ENCODE results near the gene NR1D1. TPM values are rescaled to one million over a fixed set of nuclear protein-coding genes. Genes with fewer than 3 reads are reported as not detected.

Gene NR1D1
- total and polyA plus RNA-seq, 2 of the 13 experiments (the other 11 are each of a cell fraction or from before 2014, with no cell fraction given): 2.1 to 2.7 TPM

DNA sequence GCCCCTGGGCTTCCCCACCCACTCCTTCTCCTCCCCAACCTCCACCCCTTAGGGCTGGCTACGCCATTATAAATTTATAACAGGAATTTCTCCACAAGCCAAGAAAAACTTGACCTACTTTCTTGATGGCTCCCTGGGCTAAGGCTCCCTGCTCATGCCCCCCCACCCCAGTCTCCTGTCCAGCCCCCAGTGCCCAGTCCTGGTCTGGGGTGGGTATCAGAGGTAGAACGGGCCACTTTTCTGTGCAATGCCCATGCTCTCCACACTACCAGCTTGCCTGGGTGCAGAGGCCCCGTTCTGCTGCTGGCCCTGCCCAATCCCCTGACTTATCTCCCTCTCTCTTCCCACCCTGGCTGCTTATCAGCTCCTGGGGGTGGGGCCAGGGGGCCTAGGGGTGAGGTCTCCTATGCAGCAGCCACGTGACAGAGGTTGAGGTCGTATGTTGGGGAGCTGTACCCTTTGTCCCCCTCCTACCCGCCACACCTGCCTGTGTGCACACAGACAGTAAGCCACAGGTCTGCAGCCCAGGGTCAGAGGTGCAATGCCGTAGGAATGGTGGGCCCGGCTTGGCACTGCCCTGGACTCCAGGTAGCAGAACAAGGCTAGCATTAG lies 27.5 kb downstream of the NR1D1 start (continued):
- TF ChIP-seq ZC3H13 (CRISPR knock-in tag; IDR thresholded peaks at IDR 0.05) (0 out of 2 replicates have a peak, but pooled peaks have one; percentile 10), NPAS2 (CRISPR knock-in tag; IDR thresholded peaks at IDR 0.05; ENCODE audit: borderline replicate concordance) (peak; percentile 58; the same call in 1 of the 2 replicates), ARNTL (CRISPR knock-in tag; IDR thresholded peaks at IDR 0.05) (peak; percentile 99), KLF16 (CRISPR knock-in tag; IDR thresholded peaks at IDR 0.05) (no peak), ZNF546 (CRISPR knock-in tag; conservative IDR thresholded peaks at IDR 0.05) (no peak), EEA1 (CRISPR knock-in tag; IDR thresholded peaks at IDR 0.05; ENCODE audit: borderline replicate concordance) (0 out of 2 replicates have a peak, but pooled peaks have one; percentile 70), ZNF296 (CRISPR knock-in tag; conservative IDR thresholded peaks at IDR 0.05) (peak; percentile 48; the same call in 1 of the 2 replicates), DNMT1 (CRISPR knock-in tag; IDR thresholded peaks at IDR 0.05) (no peak), RXRA (CRISPR knock-in tag; IDR thresholded peaks at IDR 0.05) (peak; percentile 32; the same call in 1 of the 2 replicates), ZNF556 (CRISPR knock-in tag; IDR thresholded peaks at IDR 0.05; ENCODE audit: borderline replicate concordance) (no peak), ZBTB21 (CRISPR knock-in tag; IDR thresholded peaks at IDR 0.05) (no peak), ZKSCAN5 (CRISPR knock-in tag; IDR thresholded peaks at IDR 0.05) (no peak), TRIM24 (CRISPR knock-in tag; IDR thresholded peaks at IDR 0.05) (no peak), RARA (CRISPR knock-in tag; IDR thresholded peaks at IDR 0.05) (peak; percentile 37; the same call in 1 of the 2 replicates), ZNF839 (CRISPR knock-in tag; IDR thresholded peaks at IDR 0.05; ENCODE audit: borderline replicate concordance) (no peak), SOX5 (CRISPR knock-in tag; IDR thresholded peaks at IDR 0.05; ENCODE audit: borderline replicate concordance) (peak; percentile 51), ZNF781 (CRISPR knock-in tag; IDR thresholded peaks at IDR 0.05; ENCODE audit: borderline replicate concordance, not compliant biosample characterization) (no peak), ZNF468 (CRISPR knock-in tag; IDR thresholded peaks at IDR 0.05) (0 out of 2 replicates have a peak, but pooled peaks have one; percentile 60), ARNT (IDR thresholded peaks at IDR 0.05) (no peak)
- TF ChIP-seq, protein P1, sequence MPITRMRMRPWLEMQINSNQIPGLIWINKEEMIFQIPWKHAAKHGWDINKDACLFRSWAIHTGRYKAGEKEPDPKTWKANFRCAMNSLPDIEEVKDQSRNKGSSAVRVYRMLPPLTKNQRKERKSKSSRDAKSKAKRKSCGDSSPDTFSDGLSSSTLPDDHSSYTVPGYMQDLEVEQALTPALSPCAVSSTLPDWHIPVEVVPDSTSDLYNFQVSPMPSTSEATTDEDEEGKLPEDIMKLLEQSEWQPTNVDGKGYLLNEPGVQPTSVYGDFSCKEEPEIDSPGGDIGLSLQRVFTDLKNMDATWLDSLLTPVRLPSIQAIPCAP (CRISPR knock-in tag; IDR thresholded peaks at IDR 0.05; ENCODE audit: low read depth): no peak
- TF ChIP-seq, protein P2, sequence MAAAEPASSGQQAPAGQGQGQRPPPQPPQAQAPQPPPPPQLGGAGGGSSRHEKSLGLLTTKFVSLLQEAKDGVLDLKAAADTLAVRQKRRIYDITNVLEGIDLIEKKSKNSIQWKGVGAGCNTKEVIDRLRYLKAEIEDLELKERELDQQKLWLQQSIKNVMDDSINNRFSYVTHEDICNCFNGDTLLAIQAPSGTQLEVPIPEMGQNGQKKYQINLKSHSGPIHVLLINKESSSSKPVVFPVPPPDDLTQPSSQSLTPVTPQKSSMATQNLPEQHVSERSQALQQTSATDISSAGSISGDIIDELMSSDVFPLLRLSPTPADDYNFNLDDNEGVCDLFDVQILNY (CRISPR knock-in tag; conservative IDR thresholded peaks at IDR 0.05): no peak
- TF ChIP-seq, protein P3, sequence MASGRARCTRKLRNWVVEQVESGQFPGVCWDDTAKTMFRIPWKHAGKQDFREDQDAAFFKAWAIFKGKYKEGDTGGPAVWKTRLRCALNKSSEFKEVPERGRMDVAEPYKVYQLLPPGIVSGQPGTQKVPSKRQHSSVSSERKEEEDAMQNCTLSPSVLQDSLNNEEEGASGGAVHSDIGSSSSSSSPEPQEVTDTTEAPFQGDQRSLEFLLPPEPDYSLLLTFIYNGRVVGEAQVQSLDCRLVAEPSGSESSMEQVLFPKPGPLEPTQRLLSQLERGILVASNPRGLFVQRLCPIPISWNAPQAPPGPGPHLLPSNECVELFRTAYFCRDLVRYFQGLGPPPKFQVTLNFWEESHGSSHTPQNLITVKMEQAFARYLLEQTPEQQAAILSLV (CRISPR knock-in tag; IDR thresholded peaks at IDR 0.05; ENCODE audit: borderline replicate concordance): peak; percentile 36; the same call in 1 of the 2 replicates
- TF ChIP-seq, protein P4, sequence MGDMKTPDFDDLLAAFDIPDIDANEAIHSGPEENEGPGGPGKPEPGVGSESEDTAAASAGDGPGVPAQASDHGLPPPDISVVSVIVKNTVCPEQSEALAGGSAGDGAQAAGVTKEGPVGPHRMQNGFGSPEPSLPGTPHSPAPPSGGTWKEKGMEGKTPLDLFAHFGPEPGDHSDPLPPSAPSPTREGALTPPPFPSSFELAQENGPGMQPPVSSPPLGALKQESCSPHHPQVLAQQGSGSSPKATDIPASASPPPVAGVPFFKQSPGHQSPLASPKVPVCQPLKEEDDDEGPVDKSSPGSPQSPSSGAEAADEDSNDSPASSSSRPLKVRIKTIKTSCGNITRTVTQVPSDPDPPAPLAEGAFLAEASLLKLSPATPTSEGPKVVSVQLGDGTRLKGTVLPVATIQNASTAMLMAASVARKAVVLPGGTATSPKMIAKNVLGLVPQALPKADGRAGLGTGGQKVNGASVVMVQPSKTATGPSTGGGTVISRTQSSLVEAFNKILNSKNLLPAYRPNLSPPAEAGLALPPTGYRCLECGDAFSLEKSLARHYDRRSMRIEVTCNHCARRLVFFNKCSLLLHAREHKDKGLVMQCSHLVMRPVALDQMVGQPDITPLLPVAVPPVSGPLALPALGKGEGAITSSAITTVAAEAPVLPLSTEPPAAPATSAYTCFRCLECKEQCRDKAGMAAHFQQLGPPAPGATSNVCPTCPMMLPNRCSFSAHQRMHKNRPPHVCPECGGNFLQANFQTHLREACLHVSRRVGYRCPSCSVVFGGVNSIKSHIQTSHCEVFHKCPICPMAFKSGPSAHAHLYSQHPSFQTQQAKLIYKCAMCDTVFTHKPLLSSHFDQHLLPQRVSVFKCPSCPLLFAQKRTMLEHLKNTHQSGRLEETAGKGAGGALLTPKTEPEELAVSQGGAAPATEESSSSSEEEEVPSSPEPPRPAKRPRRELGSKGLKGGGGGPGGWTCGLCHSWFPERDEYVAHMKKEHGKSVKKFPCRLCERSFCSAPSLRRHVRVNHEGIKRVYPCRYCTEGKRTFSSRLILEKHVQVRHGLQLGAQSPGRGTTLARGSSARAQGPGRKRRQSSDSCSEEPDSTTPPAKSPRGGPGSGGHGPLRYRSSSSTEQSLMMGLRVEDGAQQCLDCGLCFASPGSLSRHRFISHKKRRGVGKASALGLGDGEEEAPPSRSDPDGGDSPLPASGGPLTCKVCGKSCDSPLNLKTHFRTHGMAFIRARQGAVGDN (CRISPR knock-in tag; IDR thresholded peaks at IDR 0.05): peak; percentile 46
